Progenitor cell of endocrine pancreas (in vitro differentiated cells): ENCODE measurements around the gene HMG20B. TPM values are rescaled to one million over a fixed set of nuclear protein-coding genes. Genes with fewer than 3 reads are reported as not detected.

Experiments used
- DNase-seq: peaks from one replicate; pipeline ENCODE4 v3.0.0; 2021; ENCODE audit warnings: low spot score; ENCODE audit not compliant: unreplicated experiment
- H3K27ac Mint-ChIP-seq: 2 replicates; pipeline ENCODE4 v1.8.0; 2021; ENCODE audit warnings: mild to moderate bottlenecking, moderate library complexity, mixed read lengths
- H3K27me3 Mint-ChIP-seq: 2 replicates; pipeline ENCODE4 v1.8.0; 2021; ENCODE audit warnings: mixed read lengths
- H3K36me3 Mint-ChIP-seq: 2 replicates; pipeline ENCODE4 v1.8.0; 2022; ENCODE audit warnings: mixed read lengths; ENCODE audit not compliant: insufficient read depth
- H3K4me1 Mint-ChIP-seq: 2 replicates; pipeline ENCODE4 v1.8.0; 2021; ENCODE audit warnings: low read depth, mixed read lengths
- H3K4me3 Mint-ChIP-seq: 2 replicates; pipeline ENCODE4 v1.8.0; 2021; ENCODE audit warnings: low read depth, mild to moderate bottlenecking, moderate library complexity, mixed read lengths
- H3K9me3 Mint-ChIP-seq: 2 replicates; pipeline ENCODE4 v1.8.0; 2021; ENCODE audit warnings: low read depth, mixed read lengths
- CTCF ChIP-seq: fragments of 200-600 bp; sonication (generic); IDR thresholded peaks from one replicate; pipeline ENCODE4 v1.5.0; 2021; ENCODE audit warnings: antibody characterized with exemption, mild to moderate bottlenecking; ENCODE audit not compliant: unreplicated experiment
- total RNA-seq: library from RNA; stranded (reverse); gene quantifications from 2 replicates; pipeline ENCODE4 v1.2.1, GENCODE V29; 2021

HMG20B gene
- total RNA-seq, 1 donor from 2014 or later = 79.7 TPM

DNA sequence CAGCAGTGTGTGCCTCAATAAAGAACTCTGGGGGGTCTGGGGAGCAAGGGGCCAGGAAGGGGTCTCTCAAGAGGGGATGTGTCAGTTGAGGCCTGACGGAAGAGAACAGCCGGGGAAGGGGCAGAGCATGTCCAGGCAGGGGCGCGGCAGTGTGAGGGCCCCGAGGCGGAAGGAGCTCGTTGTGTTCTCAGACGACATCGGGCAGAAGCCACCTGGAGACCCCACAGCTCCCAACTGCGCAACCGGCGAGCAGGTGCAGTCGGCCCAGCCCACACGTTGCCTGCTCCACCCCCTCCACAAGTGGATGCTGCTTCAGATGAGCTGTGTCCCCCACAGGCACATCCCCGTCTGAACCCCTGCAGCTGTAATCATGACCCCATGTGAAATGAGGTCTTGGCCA lies 48.9 kb downstream of the HMG20B start:
- H3K9me3 Mint-ChIP-seq = no peaks in the 10 kb centered on the region
- no peak for TF ChIP-seq CTCF
- DNase-seq = no peak

DNA sequence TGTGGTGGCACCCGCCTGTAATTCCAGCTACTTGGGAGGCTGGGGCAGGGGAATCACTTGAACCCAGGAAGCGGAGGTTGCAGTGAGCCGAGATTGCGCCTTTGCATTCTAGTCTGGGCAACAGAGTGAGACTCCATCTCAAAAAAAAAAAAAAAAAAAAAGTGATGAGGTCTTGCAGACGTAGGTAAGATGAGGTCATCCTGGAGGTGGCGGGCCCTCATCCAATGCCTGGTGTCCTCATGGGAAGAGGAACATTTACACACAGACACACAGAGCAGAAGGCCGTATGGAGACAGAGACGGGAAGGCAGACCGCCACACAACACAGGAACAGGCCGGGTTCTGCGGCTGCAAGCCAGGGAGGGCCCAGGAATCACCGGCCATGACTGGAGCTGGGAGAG lies 49.5 kb downstream of the HMG20B start:
- Mint-ChIP-seq H3K4me3 (no peak overlapping the region), H3K27me3 (no peaks in the 10 kb centered on the region), H3K4me1 (peaks cover 13% of the 10 kb centered on the region), H3K9me3 (no peaks in the 10 kb centered on the region), H3K27ac (no peak overlapping the region), H3K36me3 (no peaks in the 10 kb centered on the region)
- TF ChIP-seq CTCF = no peak
- no peak for DNase-seq

More for the DNA sequence above, 48.9 kb downstream of the HMG20B start:
- H3K4me1 Mint-ChIP-seq = peaks cover 13% of the 10 kb centered on the region
- H3K36me3 Mint-ChIP-seq = no peaks in the 10 kb centered on the region
- no peaks in the 10 kb centered on the region for H3K27me3 Mint-ChIP-seq
- no peak overlapping the region for H3K27ac Mint-ChIP-seq
- H3K4me3 Mint-ChIP-seq = no peak overlapping the region

DNA sequence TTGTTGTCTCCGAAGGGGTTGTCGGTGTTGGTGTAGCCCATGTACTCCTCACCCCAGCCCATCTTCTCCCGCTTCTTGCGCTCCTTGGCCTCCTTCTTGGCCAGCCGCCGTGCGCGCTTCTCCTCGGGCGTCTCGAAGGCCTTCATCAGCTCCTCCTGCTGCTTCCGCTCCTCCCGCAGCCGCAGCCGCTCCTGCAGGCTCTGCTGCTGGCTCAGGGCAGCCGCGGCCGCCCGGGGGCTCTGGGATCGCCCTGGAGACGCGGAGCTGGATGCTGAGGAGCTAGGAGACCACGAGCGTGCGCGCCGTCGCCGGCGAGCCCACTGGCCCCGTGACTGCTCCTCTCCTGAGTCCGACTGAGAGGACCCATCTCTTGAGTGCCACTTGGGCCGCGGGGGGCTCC lies 51.0 kb downstream of the HMG20B start:
- Mint-ChIP-seq H3K4me3 (no peak overlapping the region), H3K9me3 (no peaks in the 10 kb centered on the region), H3K4me1 (peaks cover 13% of the 10 kb centered on the region), H3K36me3 (no peaks in the 10 kb centered on the region), H3K27me3 (no peaks in the 10 kb centered on the region), H3K27ac (no peak overlapping the region)
- TF ChIP-seq CTCF = no peak
- no peak for DNase-seq

DNA sequence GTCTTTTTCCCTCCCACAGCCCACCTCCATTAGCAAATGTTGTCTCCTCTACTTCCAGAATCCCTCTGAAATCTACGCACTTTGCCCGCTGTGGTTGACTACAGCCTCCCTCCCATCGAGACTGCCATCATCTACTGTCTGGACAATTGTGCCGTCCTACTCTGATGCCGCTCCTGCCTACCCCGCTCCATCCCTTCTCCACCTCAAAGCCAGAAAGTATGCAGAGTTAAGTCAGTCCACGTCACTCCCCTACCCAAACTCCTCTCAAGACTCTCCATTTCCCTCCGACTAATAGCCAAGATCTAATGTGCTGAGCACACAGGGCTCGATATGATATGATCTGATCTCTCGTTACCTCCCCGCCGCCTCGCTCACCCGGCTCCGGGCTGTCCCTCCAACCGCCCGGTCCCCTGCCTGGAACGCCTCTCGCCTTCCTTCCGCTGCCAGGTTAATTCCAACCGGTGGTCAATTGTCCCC lies 53.3 kb downstream of the HMG20B start:
- peak overlapping the region; percentile 100 for H3K27ac Mint-ChIP-seq
- no peaks in the 10 kb centered on the region for H3K27me3 Mint-ChIP-seq
- peaks cover 13% of the 10 kb centered on the region for H3K4me1 Mint-ChIP-seq
- no peak for DNase-seq
- H3K4me3 Mint-ChIP-seq = peak overlapping the region; percentile 88
- H3K36me3 Mint-ChIP-seq = peaks cover 1% of the 10 kb centered on the region
- no peak for TF ChIP-seq CTCF
- H3K9me3 Mint-ChIP-seq = no peaks in the 10 kb centered on the region

GRCh38 chr19:3626473-3627350 lies 54.0 kb downstream of the HMG20B start, which contains the start of gene CACTIN:
Gene CACTIN, minus strand, starts transcription at chr19:3626790. Its CDS starts 28 bp downstream, at chr19:3626762.
- H3K4me3 Mint-ChIP-seq = peak within 1 kb of the TSS; percentile 88
- H3K36me3 Mint-ChIP-seq = peaks cover 1% of the 10 kb centered on the region
- peak; percentile 95 for DNase-seq
- no peaks in the 10 kb centered on the region for H3K9me3 Mint-ChIP-seq
- H3K4me1 Mint-ChIP-seq = peaks cover 13% of the 10 kb centered on the region
- TF ChIP-seq CTCF = no peak
- H3K27ac Mint-ChIP-seq = peak within 1 kb of the TSS; percentile 100
- no peaks in the 10 kb centered on the region for H3K27me3 Mint-ChIP-seq
